Naive thymus-derived CD4-positive, alpha-beta T cell (primary cell): ENCODE measurements around the gene PROS1. TPM values are rescaled to one million over a fixed set of nuclear protein-coding genes. Genes with fewer than 3 reads are reported as not detected.
A peak's percentile ranks its signal among the peaks of the same experiment; 100 is the strongest.
"Not testable (repeated sequence)": the region's sequence is repeated elsewhere in the genome, so short reads cannot be mapped to it uniquely, and the experiment has no call there.

Experiments
- ATAC-seq: fragments of 150-1000 bp; cut with Tn5 transposase; 2 replicates; pipeline ENCODE4 v1.10.0; 2021; ENCODE audit warnings: mild to moderate bottlenecking, moderate library complexity
- CTCF ChIA-PET: fragments of 350-600 bp; sonication (Branson Sonifier 250); formaldehyde crosslinking; loops from one replicate; lab custom pipeline; 2021; ENCODE audit warnings: antibody characterized with exemption; lab: Charles Lee
- POLR2A ChIA-PET: fragments of 350-600 bp; sonication (Branson Sonifier 250); formaldehyde crosslinking; loops from one replicate; lab custom pipeline; 2021; ENCODE audit warnings: antibody characterized with exemption, inconsistent platforms; lab: Charles Lee
- DNase-seq, 9 donors: peaks; one replicate each; pipeline versions ENCODE4 v3.0.0 to v3.0.0-alpha.2; 2020 to 2022; ENCODE audit warnings: mixed read lengths in 1 of 9
- H3K27ac ChIP-seq: one replicate; pipeline ENCODE4 v1.7.0; 2013; ENCODE audit warnings: mild to moderate bottlenecking, low read depth, low read length, moderate library complexity
- H3K27me3 ChIP-seq, 2 donors: one replicate each; pipeline ENCODE4 v1.7.0; 2013; ENCODE audit warnings: low read length in 2 of 2, mild to moderate bottlenecking in 2 of 2, moderate library complexity in 2 of 2; ENCODE audit not compliant: control insufficient read depth in 2 of 2, insufficient read depth in 2 of 2
- H3K36me3 ChIP-seq, 3 experiments: 1 replicate in 2 of 3; 2 replicates in 1 of 3; pipeline ENCODE4 v1.7.0; 2013; ENCODE audit warnings: low read length in 3 of 3, mild to moderate bottlenecking in 3 of 3, moderate library complexity in 1 of 3; ENCODE audit not compliant: insufficient read depth in 3 of 3, control insufficient read depth in 2 of 3
- H3K4me1 ChIP-seq, 2 donors: one replicate each; pipeline ENCODE4 v1.7.0; 2013; ENCODE audit warnings: low read length in 2 of 2, mild to moderate bottlenecking in 2 of 2, moderate library complexity in 1 of 2; ENCODE audit not compliant: control insufficient read depth in 2 of 2, insufficient read depth in 2 of 2
- H3K4me3 ChIP-seq: 2 replicates; pipeline ENCODE4 v1.7.0; 2013; ENCODE audit warnings: mild to moderate bottlenecking, low read length
- H3K9me3 ChIP-seq, 3 experiments: 1 replicate in 2 of 3; 2 replicates in 1 of 3; pipeline ENCODE4 v1.7.0; 2013; ENCODE audit warnings: low read length in 3 of 3; ENCODE audit not compliant: control insufficient read depth in 2 of 3
- H3K27ac Mint-ChIP-seq, 9 donors: one replicate each; pipeline ENCODE4 v1.8.0; 2020 to 2022; ENCODE audit warnings: mixed read lengths in 9 of 9, mild to moderate bottlenecking in 8 of 9, moderate library complexity in 5 of 9, inconsistent platforms in 2 of 9
- H3K27me3 Mint-ChIP-seq, 5 donors: one replicate each; pipeline ENCODE4 v1.8.0; 2021 to 2022; ENCODE audit warnings: mixed read lengths in 5 of 5, mild to moderate bottlenecking in 1 of 5
- H3K36me3 Mint-ChIP-seq, 5 donors: one replicate each; pipeline ENCODE4 v1.8.0; 2020 to 2022; ENCODE audit warnings: mixed read lengths in 5 of 5, mild to moderate bottlenecking in 3 of 5, inconsistent platforms in 1 of 5
- H3K4me1 Mint-ChIP-seq, 7 donors: one replicate each; pipeline ENCODE4 v1.8.0; 2020 to 2022; ENCODE audit warnings: mixed read lengths in 7 of 7, mild to moderate bottlenecking in 3 of 7, inconsistent platforms in 1 of 7
- H3K4me3 Mint-ChIP-seq, 10 donors: one replicate each; pipeline ENCODE4 v1.8.0; 2020 to 2022; ENCODE audit warnings: mild to moderate bottlenecking in 10 of 10, mixed read lengths in 10 of 10, moderate library complexity in 6 of 10, inconsistent platforms in 2 of 10
- H3K9me3 Mint-ChIP-seq, 11 donors: one replicate each; pipeline ENCODE4 v1.8.0; 2020 to 2022; ENCODE audit warnings: mixed read lengths in 11 of 11, mild to moderate bottlenecking in 4 of 11, inconsistent platforms in 1 of 11, moderate library complexity in 1 of 11
- intact Hi-C, 2 donors: fragments of 100-400 bp; cut with micrococcal nuclease; formaldehyde crosslinking; loops; one replicate each; pipeline ENCODE4 v1.15.1; 2023
- polyA plus RNA-seq, 2 donors: library from polyadenylated mRNA; unstranded; fragments of 300-500 nt; fragmentation: Illumina TruSeq; gene quantifications; one replicate each; pipeline ENCODE4 v1.2.3, GENCODE V29; 2021
- total RNA-seq, 6 experiments: library from RNA in 5 of 6; stranded (reverse) in 5 of 6; gene quantifications; 1 replicate in 5 of 6; 2 replicates in 1 of 6; pipeline ENCODE4 v1.2.3 and lab custom pipeline; 2021 to 2026

PROS1 gene
- total and polyA plus RNA-seq, 7 experiments from 2014 or later: 0.13 to 0.80 (median 0.54) TPM; not detected in 4

DNA sequence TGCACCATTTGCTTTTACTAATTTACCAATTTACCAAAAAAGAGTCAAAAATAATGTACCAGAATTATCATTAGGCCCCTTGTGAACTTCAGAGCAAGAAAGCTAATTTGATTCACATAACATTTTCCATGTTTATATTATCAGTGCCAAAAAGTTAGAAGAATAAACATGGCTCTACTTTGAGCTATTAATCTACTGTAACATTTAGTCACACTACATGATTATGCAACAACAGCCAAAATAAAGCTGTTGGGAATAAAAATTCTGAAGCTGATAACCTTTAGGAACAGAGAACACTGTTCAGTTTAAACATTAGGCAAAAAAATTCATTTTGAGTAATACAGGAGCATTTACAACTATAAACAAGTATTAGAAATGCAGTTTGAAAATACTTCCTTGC is 63.6 kb downstream of the PROS1 start:
- peaks cover 0 to 9% (median 2%) of the 10 kb centered on the region in 11 donors for H3K9me3 Mint-ChIP-seq
- H3K27ac Mint-ChIP-seq: no peak overlapping the region
- ATAC-seq (no peak), DNase-seq (no peak)
- no peak overlapping the region for H3K4me3 Mint-ChIP-seq
- H3K27ac ChIP-seq: no peak overlapping the region
- H3K9me3 ChIP-seq: no peaks in the 10 kb centered on the region
- no peaks in the 10 kb centered on the region for H3K27me3 Mint-ChIP-seq
- intact Hi-C loops: no loop called here
- no peaks in the 10 kb centered on the region for H3K27me3 ChIP-seq
- H3K4me3 ChIP-seq: no peak overlapping the region
- ChIA-PET POLR2A (no interaction called here), CTCF (no interaction called here)
- H3K4me1 Mint-ChIP-seq: no peaks in the 10 kb centered on the region
- no peaks in the 10 kb centered on the region for H3K4me1 ChIP-seq
- no peaks in the 10 kb centered on the region for H3K36me3 ChIP-seq
- H3K36me3 Mint-ChIP-seq: no peaks in the 10 kb centered on the region

DNA sequence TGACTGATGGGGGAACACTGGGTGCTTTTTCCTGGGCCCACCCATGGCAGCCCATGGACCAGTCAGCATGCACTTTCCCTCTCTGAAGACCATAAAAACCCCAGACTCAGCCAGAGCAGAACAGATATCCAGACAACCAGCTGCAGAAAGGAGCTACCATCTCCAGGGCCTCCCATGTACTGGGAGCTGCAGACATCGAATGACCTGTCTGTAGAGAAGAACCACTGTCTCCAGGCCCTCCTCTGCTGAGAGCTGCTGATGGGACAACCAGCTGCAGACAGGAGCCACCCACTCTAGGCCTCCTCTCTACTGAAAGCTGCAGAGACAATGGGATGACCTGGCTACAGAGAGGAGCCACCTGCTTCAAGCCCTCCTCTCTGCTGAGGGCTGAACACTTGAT is 66.6 kb downstream of the PROS1 start:
- Mint-ChIP-seq H3K27me3 (no peaks in the 10 kb centered on the region), H3K4me3 (no peak overlapping the region), H3K36me3 (no peaks in the 10 kb centered on the region), H3K9me3 (peaks cover 0 to 2% (median 0%) of the 10 kb centered on the region in 11 donors), H3K27ac (no peak overlapping the region), H3K4me1 (no peaks in the 10 kb centered on the region)
- no peak overlapping the region for H3K4me3 ChIP-seq
- no peaks in the 10 kb centered on the region for H3K4me1 ChIP-seq
- ChIA-PET CTCF (no interaction called here), POLR2A (no interaction called here)
- H3K27ac ChIP-seq: no peak overlapping the region
- no peaks in the 10 kb centered on the region for H3K9me3 ChIP-seq
- intact Hi-C loops: no loop called here
- no peaks in the 10 kb centered on the region for H3K27me3 ChIP-seq
- no peak for ATAC-seq
- DNase-seq: no peak
- H3K36me3 ChIP-seq: no peaks in the 10 kb centered on the region

DNA sequence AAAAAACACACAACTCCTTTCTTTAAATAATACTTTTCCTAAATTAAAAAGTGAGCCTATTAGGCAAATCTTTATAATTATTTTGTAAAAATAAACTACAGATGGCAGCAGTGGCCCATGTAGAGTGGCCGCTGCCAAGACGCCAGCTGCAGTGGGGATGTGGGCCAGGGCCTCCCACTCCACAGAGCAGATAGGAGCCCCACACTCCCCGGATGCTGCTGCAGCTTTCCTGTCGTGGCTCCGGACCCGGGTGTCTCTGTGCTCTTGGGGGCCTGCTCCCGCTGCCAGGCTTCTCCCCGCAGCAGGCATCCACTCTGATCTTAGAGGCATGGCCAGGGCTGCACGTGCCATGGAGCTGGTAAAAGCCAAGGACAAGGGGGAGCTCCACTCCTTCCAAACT is 67.5 kb downstream of the PROS1 start:
- Mint-ChIP-seq H3K27ac (no peak overlapping the region), H3K27me3 (no peaks in the 10 kb centered on the region), H3K9me3 (no peaks in the 10 kb centered on the region), H3K4me3 (no peak overlapping the region), H3K36me3 (no peaks in the 10 kb centered on the region), H3K4me1 (no peaks in the 10 kb centered on the region)
- ChIA-PET CTCF (no interaction called here), POLR2A (no interaction called here)
- Histone ChIP-seq H3K27me3 (no peaks in the 10 kb centered on the region), H3K27ac (no peak overlapping the region), H3K4me1 (no peaks in the 10 kb centered on the region), H3K36me3 (no peaks in the 10 kb centered on the region), H3K4me3 (no peak overlapping the region), H3K9me3 (no peaks in the 10 kb centered on the region)
- DNase-seq (no peak), ATAC-seq (no peak)
- intact Hi-C loops: no loop called here

DNA sequence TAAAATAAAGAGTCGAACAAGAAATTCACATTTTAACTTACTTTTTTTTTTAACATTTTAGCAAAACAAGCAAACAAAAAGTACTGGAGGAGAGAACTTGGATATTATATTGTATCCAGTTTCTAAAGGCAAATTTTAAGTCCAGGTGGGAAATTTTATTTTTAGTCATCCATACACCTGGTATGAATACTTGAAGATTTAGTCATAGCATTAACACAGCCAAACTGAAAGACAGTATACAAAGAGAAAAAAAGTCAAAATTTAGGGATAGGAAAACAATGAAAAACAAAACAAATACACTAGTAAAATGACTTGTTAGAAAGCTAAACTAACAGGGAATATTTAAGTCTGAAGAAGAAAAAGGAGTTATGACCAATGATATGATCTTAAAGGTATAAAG is 69.1 kb downstream of the PROS1 start:
- ATAC-seq: no peak
- DNase-seq: no peak
- Mint-ChIP-seq H3K27me3 (no peaks in the 10 kb centered on the region), H3K4me3 (no peak overlapping the region), H3K4me1 (no peaks in the 10 kb centered on the region), H3K36me3 (no peaks in the 10 kb centered on the region), H3K27ac (peak overlapping the region in 1 of 9 donors; percentile 8), H3K9me3 (no peaks in the 10 kb centered on the region)
- ChIA-PET POLR2A (no interaction called here), CTCF (no interaction called here)
- no peak overlapping the region for H3K4me3 ChIP-seq
- H3K4me1 ChIP-seq: no peaks in the 10 kb centered on the region
- no peaks in the 10 kb centered on the region for H3K27me3 ChIP-seq
- H3K27ac ChIP-seq: no peak overlapping the region
- intact Hi-C loops: no loop called here
- no peaks in the 10 kb centered on the region for H3K36me3 ChIP-seq
- H3K9me3 ChIP-seq: no peaks in the 10 kb centered on the region

DNA sequence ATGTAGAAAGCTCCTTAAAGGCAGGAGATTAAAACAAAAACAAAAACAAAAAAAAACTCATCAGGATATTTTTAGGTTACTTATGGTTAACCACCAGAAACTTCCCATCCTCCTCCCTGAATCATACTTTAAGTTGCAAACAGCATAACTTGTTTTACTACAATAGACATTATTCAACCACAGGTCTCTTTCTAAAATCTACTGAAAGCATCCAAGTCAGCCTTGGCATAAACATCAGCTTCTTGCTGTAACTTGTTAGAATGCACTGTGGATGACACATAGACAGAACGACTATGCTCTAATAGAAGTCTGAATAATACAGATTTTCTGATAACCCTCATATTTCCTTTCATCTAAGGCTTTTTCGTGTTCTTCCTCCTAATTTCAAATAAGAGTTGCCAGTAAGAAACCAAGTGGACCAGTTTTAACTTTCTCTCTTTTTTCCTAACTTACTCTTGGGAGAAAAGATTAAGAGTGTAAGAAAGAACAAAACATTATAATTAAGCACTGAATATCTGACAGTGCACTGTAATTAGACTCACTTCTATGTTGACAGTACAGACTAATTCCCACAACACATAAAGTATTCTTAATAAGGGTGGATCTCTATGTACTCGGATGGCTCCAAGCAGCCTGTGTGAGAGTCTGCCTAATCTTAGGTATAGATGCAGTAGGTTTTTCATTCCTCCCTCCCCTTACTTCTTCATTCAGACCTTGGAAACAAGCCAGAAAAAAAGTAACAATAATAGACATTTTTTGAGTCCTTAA is 95.3 kb downstream of the PROS1 start:
- H3K9me3 Mint-ChIP-seq: peaks cover 0 to 13% (median 5%) of the 10 kb centered on the region in 11 donors
- DNase-seq, H3K27ac Mint-ChIP-seq, intact Hi-C loops, CTCF ChIA-PET, ATAC-seq, H3K4me1 Mint-ChIP-seq, H3K9me3 ChIP-seq, H3K4me1 ChIP-seq, POLR2A ChIA-PET, H3K36me3 Mint-ChIP-seq, H3K4me3 ChIP-seq, H3K27me3 ChIP-seq, H3K27ac ChIP-seq, H3K4me3 Mint-ChIP-seq, H3K36me3 ChIP-seq: not testable (repeated sequence)
- peaks cover 0 to 20% (median 7%) of the 10 kb centered on the region in 5 donors for H3K27me3 Mint-ChIP-seq

DNA sequence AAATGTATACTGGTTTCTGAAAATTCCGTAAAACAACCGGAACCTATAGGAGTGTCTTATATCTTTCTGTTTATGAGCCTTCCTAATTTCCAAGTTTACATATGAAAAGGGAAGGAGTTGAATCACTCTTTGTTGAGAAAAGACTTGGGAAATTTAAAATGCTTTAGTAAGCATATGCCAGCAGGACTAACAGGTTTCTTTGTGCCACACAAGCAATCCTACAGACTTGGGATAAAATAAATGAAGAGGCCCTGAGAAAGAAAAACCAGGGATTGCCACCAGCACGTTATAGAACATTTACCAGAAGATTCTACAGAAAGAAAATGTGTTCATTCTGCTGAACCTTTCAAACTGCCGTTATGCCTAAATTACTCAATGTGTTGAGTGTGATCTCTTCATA is 96.3 kb downstream of the PROS1 start:
- CTCF ChIA-PET, H3K9me3 Mint-ChIP-seq, H3K27ac ChIP-seq, intact Hi-C loops, H3K4me1 ChIP-seq, POLR2A ChIA-PET, H3K36me3 Mint-ChIP-seq, H3K4me3 ChIP-seq, H3K27me3 ChIP-seq, H3K36me3 ChIP-seq, H3K4me1 Mint-ChIP-seq, H3K27ac Mint-ChIP-seq, H3K4me3 Mint-ChIP-seq, H3K9me3 ChIP-seq, ATAC-seq, DNase-seq: not testable (repeated sequence)
- peaks cover 0 to 16% (median 7%) of the 10 kb centered on the region in 5 donors for H3K27me3 Mint-ChIP-seq

DNA sequence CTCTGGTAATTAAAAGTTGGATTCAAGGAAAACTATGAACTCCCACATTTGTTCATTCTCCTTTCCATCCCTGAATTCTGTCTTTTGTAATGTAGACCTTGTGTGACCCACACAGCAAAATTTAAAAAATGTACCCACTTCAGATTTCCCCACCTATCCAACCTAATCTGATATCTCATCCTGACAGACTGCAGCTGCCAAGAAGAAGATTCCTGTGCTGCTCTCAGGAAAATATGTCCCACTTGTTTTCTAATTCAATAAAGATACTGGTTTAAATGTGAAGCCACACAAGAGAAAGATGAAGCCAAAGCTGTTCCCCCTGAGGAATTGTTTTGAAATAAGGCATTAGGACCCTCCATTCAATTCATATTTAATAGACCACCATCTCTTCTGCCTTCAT is 100.3 kb downstream of the PROS1 start:
- H3K27ac Mint-ChIP-seq, DNase-seq, H3K36me3 Mint-ChIP-seq, CTCF ChIA-PET, POLR2A ChIA-PET, H3K4me3 Mint-ChIP-seq, H3K9me3 ChIP-seq, H3K27me3 ChIP-seq, H3K36me3 ChIP-seq, H3K4me1 ChIP-seq, ATAC-seq, intact Hi-C loops, H3K4me1 Mint-ChIP-seq, H3K9me3 Mint-ChIP-seq, H3K4me3 ChIP-seq, H3K27ac ChIP-seq: not testable (repeated sequence)
- H3K27me3 Mint-ChIP-seq: peaks cover 0 to 23% (median 12%) of the 10 kb centered on the region in 5 donors
